A549 (cell line): ENCODE measurements around the gene ABCA13.

Source experiments
- CHD2 ChIP-seq: fragments of 150-350 bp; IDR thresholded peaks from 2 replicates; pipeline ENCODE4 v1.6.1; 2014; ENCODE audit warnings: low read length; ENCODE audit not compliant: partially characterized antibody
- JUNB ChIP-seq: fragments of >200 bp; sonication (Bioruptor Twin); formaldehyde crosslinking; IDR thresholded peaks from 2 replicates; pipeline ENCODE4 v1.6.1; 2016
- MAFK ChIP-seq: fragments of 450-650 bp; IDR thresholded peaks from 2 replicates; pipeline ENCODE4 v1.6.1; 2014; ENCODE audit not compliant: partially characterized antibody
- MAX ChIP-seq: IDR thresholded peaks from 2 replicates; pipeline ENCODE4 v1.6.1; 2012

GRCh38 chr7:48638041-48638440, 466.8 kb downstream of the ABCA13 start:
- no peak for TF ChIP-seq MAFK
- no peak for TF ChIP-seq CHD2
- TF ChIP-seq JUNB, result no peak
- no peak for TF ChIP-seq MAX
